A549 (cell line): ENCODE data around the gene TRIM28. TPM values are rescaled to one million over a fixed set of nuclear protein-coding genes. Genes with fewer than 3 reads are reported as not detected.

Experiments
- ATOH8 ChIP-seq: fragments of 250-450 bp; sonication (Bioruptor Pico); IDR thresholded peaks from 2 replicates; pipeline ENCODE4 v1.5.0; 2020; ENCODE audit warnings: low read depth, mild to moderate bottlenecking, moderate library complexity
- CBX2 ChIP-seq: fragments of 200-600 bp; sonication (generic); IDR thresholded peaks from 2 replicates; pipeline ENCODE4 v1.6.1; 2016; ENCODE audit warnings: low read depth, mild to moderate bottlenecking, borderline replicate concordance
- CEBPB ChIP-seq, 2 experiments: fragments of >200 bp in 1 of 2; sonication (Bioruptor Twin) in 1 of 2; formaldehyde crosslinking in 1 of 2; IDR thresholded peaks; 2 replicates each; pipeline ENCODE4 v1.6.1; 2012 to 2016
- CHD2 ChIP-seq: fragments of 150-350 bp; IDR thresholded peaks from 2 replicates; pipeline ENCODE4 v1.6.1; 2014; ENCODE audit warnings: low read length; ENCODE audit not compliant: partially characterized antibody
- CHD4 ChIP-seq: fragments of 200-600 bp; sonication (generic); IDR thresholded peaks from 2 replicates; pipeline ENCODE4 v1.6.1; 2016; ENCODE audit warnings: antibody characterized with exemption, mild to moderate bottlenecking, borderline replicate concordance
- E2F6 ChIP-seq: IDR thresholded peaks from 2 replicates; pipeline ENCODE4 v1.6.1; 2012; ENCODE audit warnings: low read depth, borderline replicate concordance
- EHMT2 ChIP-seq: fragments of 200-600 bp; sonication (generic); IDR thresholded peaks from 2 replicates; pipeline ENCODE4 v1.6.1; 2016; ENCODE audit warnings: antibody characterized with exemption, low read depth, mild to moderate bottlenecking, moderate library complexity
- EP300 ChIP-seq, 2 experiments: fragments of >200 bp; sonication (Bioruptor Twin); formaldehyde crosslinking; IDR thresholded peaks; 2 replicates in 1 of 2; 3 replicates in 1 of 2; pipeline ENCODE4 v1.6.1; 2016 to 2017
- HOXA7 ChIP-seq: fragments of 250-450 bp; sonication (Bioruptor Pico); IDR thresholded peaks from 2 replicates; pipeline ENCODE4 v1.5.0; 2020; ENCODE audit warnings: mild to moderate bottlenecking, moderate library complexity
- HOXB13 ChIP-seq: fragments of 250-450 bp; sonication (Bioruptor Pico); IDR thresholded peaks from 2 replicates; pipeline ENCODE4 v1.5.0; 2020; ENCODE audit warnings: low read depth, mild to moderate bottlenecking, moderate library complexity
- HOXB5 ChIP-seq: fragments of 250-450 bp; sonication (Bioruptor Pico); IDR thresholded peaks from 2 replicates; pipeline ENCODE4 v1.5.0; 2020; ENCODE audit warnings: mild to moderate bottlenecking, moderate library complexity
- MAZ ChIP-seq: fragments of 150-350 bp; IDR thresholded peaks from 2 replicates; pipeline ENCODE4 v1.6.1; 2014; ENCODE audit warnings: antibody characterized with exemption, low read depth, low read length, borderline replicate concordance
- MYC ChIP-seq: IDR thresholded peaks from 2 replicates; pipeline ENCODE4 v1.6.1; 2012; ENCODE audit warnings: mild to moderate bottlenecking, inconsistent platforms, low read length, improper control_type of control experiment, borderline replicate concordance
- NFE2L2 ChIP-seq: fragments of 150-350 bp; conservative IDR thresholded peaks from 2 replicates; pipeline ENCODE4 v1.6.1; 2014; ENCODE audit warnings: low read length
- PBX3 ChIP-seq: IDR thresholded peaks from 2 replicates; pipeline ENCODE4 v1.6.1; 2012
- PHF8 ChIP-seq: fragments of 200-600 bp; sonication (generic); IDR thresholded peaks from 2 replicates; pipeline ENCODE4 v1.6.1; 2016; ENCODE audit warnings: low read depth, mild to moderate bottlenecking, antibody characterized with exemption, moderate library complexity, borderline replicate concordance
- RAD21 ChIP-seq, 2 experiments: fragments of >200 bp in 1 of 2; sonication (Bioruptor Twin) in 1 of 2; formaldehyde crosslinking in 1 of 2; IDR thresholded peaks in 1 of 2; conservative IDR thresholded peaks in 1 of 2; 2 replicates in 1 of 2; 3 replicates in 1 of 2; pipeline ENCODE4 v1.6.1; 2012 to 2018; ENCODE audit warnings: inconsistent platforms in 1 of 2
- REST ChIP-seq: fragments of 200-600 bp; sonication (generic); IDR thresholded peaks from 2 replicates; pipeline ENCODE4 v1.6.1; 2016; ENCODE audit warnings: antibody characterized with exemption, mild to moderate bottlenecking, moderate library complexity
- RFX5 ChIP-seq: fragments of 450-650 bp; IDR thresholded peaks from 2 replicates; pipeline ENCODE4 v1.7.1; 2014; ENCODE audit warnings: antibody characterized with exemption, mild to moderate bottlenecking, moderate library complexity
- RNF2 ChIP-seq: fragments of 200-600 bp; sonication (generic); IDR thresholded peaks from 2 replicates; pipeline ENCODE4 v1.6.1; 2016; ENCODE audit warnings: low read depth, mild to moderate bottlenecking, antibody characterized with exemption, moderate library complexity, borderline replicate concordance
- TFCP2L1 ChIP-seq: fragments of 250-450 bp; sonication (Bioruptor Pico); IDR thresholded peaks from 2 replicates; pipeline ENCODE4 v1.5.0; 2021; ENCODE audit warnings: mild to moderate bottlenecking
- TP53 ChIP-seq: fragments of 250-450 bp; sonication (Bioruptor Pico); IDR thresholded peaks from 2 replicates; pipeline ENCODE4 v1.5.0; 2021; ENCODE audit warnings: mild to moderate bottlenecking, moderate library complexity
- ZC3H11A ChIP-seq: fragments of 450-650 bp; IDR thresholded peaks from 2 replicates; pipeline ENCODE4 v1.6.1; 2014; ENCODE audit warnings: antibody characterized with exemption, mild to moderate bottlenecking
- ZSCAN20 ChIP-seq: fragments of 250-450 bp; sonication (Bioruptor Pico); IDR thresholded peaks from 2 replicates; pipeline ENCODE4 v1.8.0; 2022; ENCODE audit warnings: mild to moderate bottlenecking, moderate library complexity
- polyA plus RNA-seq, 4 experiments: library from polyadenylated mRNA; depleted of rRNA in 3 of 4; stranded (reverse); fragments of >200 nt; fragmentation: RNase III in 1 of 4; extraction: RNeasy Plus Mini Kit Qiagen cat#74134 plus additional on column Dnase treatment in 1 of 4; gene quantifications; 2 replicates in 3 of 4; 3 replicates in 1 of 4; pipeline ENCODE4 v1.2.3, GENCODE V29; 2011 to 2017

Gene TRIM28
- polyA plus RNA-seq, 2 of the 4 experiments (the other 2 are of a cell fraction) = 576 to 656 TPM

- TF ChIP-seq ATOH8 (CRISPR knock-in tag) = no peak; the same call in 1 of the 2 replicates
- TF ChIP-seq E2F6 = peak; percentile 88; the same call in 1 of the 2 replicates
- TF ChIP-seq ZC3H11A = no peak; the same call in 1 of the 2 replicates
- TF ChIP-seq ZSCAN20 (CRISPR knock-in tag) = no peak
- TF ChIP-seq REST = peak; percentile 45; the same call in 1 of the 2 replicates
- TF ChIP-seq PHF8 = peak; percentile 43; the same call in 1 of the 2 replicates
- TF ChIP-seq NFE2L2 = no peak
- TF ChIP-seq MAZ = peak; percentile 63; the same call in 1 of the 2 replicates
- TF ChIP-seq CHD4 = no peak
- TF ChIP-seq CHD2 = no peak
- no peak for TF ChIP-seq RNF2
- TF ChIP-seq PBX3 = peak; percentile 30; the same call in 1 of the 2 replicates
- peak; percentile 19; a peak in 2 of 5 replicates for TF ChIP-seq RAD21 (conservative IDR thresholded peaks at IDR 0.05 in 1 of 2, IDR thresholded peaks at IDR 0.05 in 1 of 2)
- TF ChIP-seq CEBPB (IDR thresholded peaks at IDR 0.05) = peak in 1 of 2 experiments; percentile 9; a peak in 1 of 4 replicates
- no peak for TF ChIP-seq HOXB13 (CRISPR knock-in tag)
- no peak for TF ChIP-seq HOXA7
- TF ChIP-seq TP53 (CRISPR knock-in tag) = no peak
- no peak for TF ChIP-seq EP300 (IDR thresholded peaks at IDR 0.05)
- TF ChIP-seq MYC = peak; percentile 75
- no peak for TF ChIP-seq TFCP2L1 (CRISPR knock-in tag)
- no peak for TF ChIP-seq CBX2
- no peak for TF ChIP-seq EHMT2
- TF ChIP-seq RFX5 = no peak
- TF ChIP-seq HOXB5 (CRISPR knock-in tag) = peak; percentile 61; the same call in 1 of the 2 replicates
Measured at GRCh38 chr19:58499021-58499927, 44.6 kb upstream of the TRIM28 start (continued).
